Inferior parietal cortex (tissue), 1 donor: ENCODE results near the gene ITGBL1.

Experiments
- DNase-seq: peaks from one replicate; pipeline ENCODE4 v3.0.0-alpha.2; 2016; ENCODE audit errors: extremely low spot score

Gene ITGBL1

GRCh38 chr13:101450749-101451130 lies 1.7 kb upstream of the ITGBL1 start:
- no peak for DNase-seq

GRCh38 chr13:101451641-101452040 lies 834 bp upstream of the ITGBL1 start:
- no peak for DNase-seq

GRCh38 chr13:101453784-101454201 lies 1.3 kb downstream of the ITGBL1 start:
- DNase-seq = no peak

- no peak for DNase-seq
Measured at GRCh38 chr13:101454767-101455166, 2.3 kb downstream of the ITGBL1 start.

DNA sequence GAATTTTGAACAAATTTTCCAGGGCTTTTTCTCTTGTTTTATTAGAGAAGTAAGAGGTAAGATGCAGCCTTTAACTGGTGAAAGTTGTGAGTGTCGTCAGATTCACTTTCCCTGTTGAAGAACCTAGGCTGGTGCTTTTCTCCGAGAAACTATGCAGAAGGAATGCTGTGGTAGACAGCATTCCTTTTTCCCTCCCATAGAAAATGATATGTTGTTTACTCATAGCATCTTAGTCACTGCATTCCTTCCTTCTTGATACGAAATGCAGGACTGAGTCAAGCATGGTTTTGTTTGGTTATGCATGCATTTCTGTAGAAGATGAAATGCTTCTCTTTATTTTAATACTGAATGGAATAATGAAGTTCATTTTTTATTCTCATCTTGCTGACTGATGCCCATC lies 3.4 kb downstream of the ITGBL1 start:
- no peak for DNase-seq

DNA sequence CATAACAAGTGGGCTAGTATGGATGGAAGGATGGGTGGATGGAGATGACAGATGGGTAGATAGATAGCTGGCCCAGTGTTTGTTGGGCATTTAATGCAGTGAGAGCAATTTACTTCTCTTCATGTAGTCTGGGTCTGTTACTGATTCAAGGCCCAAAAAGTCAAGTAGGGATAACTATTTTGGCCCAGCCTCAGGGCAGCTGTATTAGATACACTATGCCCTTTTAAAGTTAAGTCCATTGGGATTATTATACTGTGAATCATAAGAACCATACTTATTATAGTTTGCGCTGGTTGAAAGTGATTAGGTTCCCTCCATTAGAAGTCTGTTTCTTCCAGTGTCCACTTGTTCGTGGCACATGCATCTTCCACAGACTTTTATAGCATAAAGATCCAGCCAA lies 4.7 kb downstream of the ITGBL1 start:
- DNase-seq = no peak

DNA sequence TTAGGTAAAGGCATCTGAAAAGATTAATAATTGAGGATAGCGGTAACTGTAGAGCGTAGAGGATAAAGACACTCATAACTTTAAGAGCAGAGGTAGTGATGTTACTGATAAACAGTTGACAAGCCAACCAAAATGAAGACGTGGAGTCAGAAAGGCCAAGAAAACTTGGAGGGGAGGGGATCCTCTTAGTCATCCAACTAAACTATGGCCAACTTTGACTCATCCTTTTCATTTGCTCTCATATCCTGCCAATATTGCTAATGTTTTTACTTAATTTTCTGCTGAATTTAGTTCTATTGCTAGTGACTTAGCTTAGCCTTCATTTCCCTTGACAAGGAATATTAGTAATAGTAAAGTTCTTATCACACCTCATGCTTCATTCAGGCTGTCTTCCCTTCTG lies 13.4 kb downstream of the ITGBL1 start:
- no peak for DNase-seq

DNA sequence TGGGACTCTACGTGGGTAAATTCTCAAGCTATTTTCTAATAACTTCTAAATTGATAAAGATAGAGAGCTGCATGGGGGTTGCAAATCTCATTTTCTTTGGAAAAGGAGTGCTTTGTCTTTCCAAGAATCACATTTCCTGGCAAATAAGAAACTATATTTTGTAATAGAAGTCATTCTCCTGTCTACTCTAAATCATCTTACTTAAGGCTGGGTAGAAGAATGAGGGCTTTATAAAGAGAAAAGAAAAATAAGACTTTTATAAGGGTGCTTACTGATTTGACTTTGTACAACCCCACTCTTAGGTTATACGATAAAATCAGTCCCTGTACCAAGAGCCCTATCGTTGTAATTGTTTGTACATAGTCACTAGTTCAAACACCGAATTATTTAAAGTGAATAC lies 14.9 kb downstream of the ITGBL1 start:
- DNase-seq = no peak

GRCh38 chr13:101473458-101473857 lies 21.0 kb downstream of the ITGBL1 start:
- no peak for DNase-seq

- DNase-seq = peak; percentile 38
Measured at GRCh38 chr13:101474419-101474957, 22.0 kb downstream of the ITGBL1 start.

DNA sequence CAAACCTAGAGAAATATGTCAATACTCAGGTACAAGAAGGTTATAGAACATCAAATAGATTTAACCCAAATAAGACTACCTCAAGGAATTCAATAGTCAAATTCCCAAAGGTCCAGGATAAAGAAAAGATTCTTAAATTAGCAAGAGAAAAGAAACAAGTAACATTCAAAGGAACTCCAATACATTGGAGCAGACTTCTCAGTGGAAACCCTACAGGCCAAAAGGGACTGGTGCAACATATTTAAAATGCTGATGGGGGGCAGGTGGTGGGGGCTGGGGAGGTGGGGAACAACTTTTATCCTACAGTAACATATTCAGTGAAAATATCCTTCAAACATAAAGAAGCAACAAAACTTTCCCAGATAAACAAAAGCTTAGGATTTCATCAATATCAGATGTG lies 23.1 kb downstream of the ITGBL1 start:
- DNase-seq = no peak

DNA sequence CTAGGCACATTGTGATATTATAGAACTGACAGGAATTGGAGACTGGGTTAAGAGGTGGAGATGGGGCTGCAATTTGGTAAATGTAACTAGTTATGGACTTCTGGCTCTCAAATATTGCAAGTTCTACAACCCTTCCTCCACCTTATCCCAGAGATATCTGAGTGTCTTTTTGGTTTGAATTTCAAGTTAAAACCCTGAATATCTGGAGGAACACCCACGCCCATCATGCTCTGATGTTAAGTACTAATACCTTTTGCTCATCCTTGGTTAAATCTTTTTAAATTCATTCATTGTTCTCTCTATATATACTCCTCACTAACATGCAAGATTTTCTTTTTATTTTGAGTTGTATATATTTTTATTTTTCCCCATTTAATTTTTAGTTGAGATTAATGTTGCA lies 28.9 kb downstream of the ITGBL1 start:
- DNase-seq = no peak

GRCh38 chr13:101486708-101487437 lies 34.4 kb downstream of the ITGBL1 start:
- DNase-seq = no peak

DNA sequence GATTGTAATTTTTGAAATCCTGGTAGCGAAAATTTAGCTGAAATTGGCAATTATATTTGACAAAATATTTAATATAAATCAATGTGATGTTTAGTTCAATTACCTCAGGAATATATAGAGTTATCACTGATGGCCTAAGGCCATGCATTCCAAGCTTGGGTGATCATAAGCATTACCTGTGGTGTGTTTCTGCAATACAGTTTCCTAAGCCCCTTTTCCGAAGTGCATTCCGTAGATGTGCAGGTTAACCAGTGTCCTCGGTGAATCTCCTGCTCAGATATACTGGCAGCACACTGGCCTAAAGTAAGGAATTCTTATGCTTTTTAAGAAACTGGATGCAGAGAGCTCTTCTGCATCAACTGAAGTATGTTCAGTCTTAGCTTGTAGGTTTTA lies 35.0 kb downstream of the ITGBL1 start:
- no peak for DNase-seq

DNA sequence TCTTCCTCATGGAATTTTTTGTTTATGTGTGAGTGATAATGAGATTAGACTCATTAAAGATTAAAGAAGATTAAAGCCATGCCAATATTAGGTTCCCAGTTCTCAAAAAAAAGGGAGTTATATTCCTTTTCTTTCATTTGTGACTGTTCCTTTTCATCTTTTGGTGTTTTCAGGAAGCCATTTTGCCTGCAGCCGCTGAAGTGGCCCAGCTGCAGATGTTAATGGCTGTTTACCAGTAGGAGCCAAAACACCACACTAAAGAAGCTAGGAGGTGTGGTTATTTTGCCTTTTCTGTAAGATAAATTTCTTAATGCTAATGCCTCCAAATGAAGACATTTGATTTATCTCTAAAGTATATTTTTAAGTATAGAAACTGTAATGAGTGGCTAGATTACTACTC lies 36.3 kb downstream of the ITGBL1 start:
- DNase-seq = no peak

GRCh38 chr13:101489643-101490405 lies 37.3 kb downstream of the ITGBL1 start:
- DNase-seq = no peak

- no peak for DNase-seq
Measured at GRCh38 chr13:101490406-101491015, 38.0 kb downstream of the ITGBL1 start.

DNA sequence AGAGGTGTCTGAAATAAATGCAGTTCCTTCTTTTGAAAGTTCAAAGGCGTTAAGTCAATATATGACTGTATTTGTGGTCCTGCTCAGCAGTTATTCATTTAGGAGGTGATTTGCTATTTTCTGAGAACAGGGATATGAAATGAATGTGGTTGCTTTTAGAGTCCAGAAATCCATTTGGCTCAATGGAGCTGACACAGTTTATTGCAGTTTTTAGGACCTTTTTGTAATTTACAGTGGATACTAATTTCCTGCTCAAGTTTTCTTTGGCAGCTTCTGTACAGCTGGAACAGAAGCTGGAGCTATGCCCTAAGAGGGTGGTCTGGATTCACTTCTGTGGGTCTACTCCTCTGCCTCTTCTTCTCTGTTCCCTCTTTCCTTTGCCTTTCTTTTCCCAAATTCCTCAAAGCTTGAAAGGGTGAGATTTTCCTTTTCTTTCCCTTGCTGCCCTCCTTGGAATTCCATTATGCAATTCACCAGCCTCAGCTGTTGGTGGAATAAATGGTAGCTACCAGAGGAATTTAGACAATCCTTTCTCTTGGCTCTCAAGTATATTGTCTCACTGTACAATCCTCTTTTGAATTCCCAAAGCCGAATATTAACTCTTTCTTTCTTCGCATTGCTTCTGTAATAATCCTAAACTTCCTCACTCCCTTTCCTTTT lies 39.9 kb downstream of the ITGBL1 start:
- no peak for DNase-seq

DNA sequence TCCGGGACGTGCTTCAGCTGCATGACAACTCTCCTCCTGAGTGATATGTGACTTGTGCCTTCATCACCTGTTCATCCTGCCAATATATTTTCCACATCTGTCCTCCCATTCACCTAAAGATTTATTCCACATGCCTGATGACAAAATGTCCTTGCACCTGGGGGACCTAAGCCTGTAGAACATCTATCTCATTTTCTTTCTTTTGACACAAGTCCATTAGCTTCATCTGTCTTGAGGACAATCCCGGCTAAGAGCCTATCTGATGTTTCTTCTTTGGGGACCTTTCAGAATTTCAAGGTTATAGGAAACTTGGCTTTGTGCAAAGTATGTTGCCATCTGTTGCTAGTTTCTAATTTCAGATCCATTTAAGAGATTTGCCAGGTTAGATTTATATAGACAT lies 41.1 kb downstream of the ITGBL1 start:
- DNase-seq = no peak

DNA sequence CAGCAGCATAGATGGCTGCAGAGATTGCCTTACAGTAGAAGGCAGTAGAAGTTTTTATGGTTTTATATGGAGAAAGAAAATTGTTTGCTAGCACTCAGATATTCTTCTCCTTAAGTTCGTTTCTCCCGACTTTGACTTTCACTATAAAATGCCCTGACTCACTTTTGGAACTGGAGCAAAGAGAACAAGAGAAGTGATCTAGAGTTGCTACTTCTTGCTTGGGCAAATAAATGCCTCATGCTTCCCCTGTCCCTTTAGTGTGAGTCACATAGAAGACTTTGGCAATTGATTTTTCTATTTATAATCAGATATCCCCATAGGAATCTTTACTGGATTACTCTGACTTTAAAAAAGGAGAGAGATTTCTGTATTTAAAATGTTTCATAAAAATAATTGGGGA lies 46.9 kb downstream of the ITGBL1 start:
- DNase-seq = no peak

- no peak for DNase-seq
Measured at GRCh38 chr13:101502618-101503017, 50.1 kb downstream of the ITGBL1 start.

GRCh38 chr13:101511161-101511560 lies 58.7 kb downstream of the ITGBL1 start:
- no peak for DNase-seq
